GM18858 (cell line): ENCODE measurements around the gene C1QL1.
A peak's percentile ranks its signal among the peaks of the same experiment; 100 is the strongest.

Source experiments
- ATAC-seq: cut with Tn5 transposase; IDR thresholded peaks from one replicate; pipeline ENCODE4 v1.9.1; 2021; ENCODE audit not compliant: unreplicated experiment

The C1QL1 gene

DNA sequence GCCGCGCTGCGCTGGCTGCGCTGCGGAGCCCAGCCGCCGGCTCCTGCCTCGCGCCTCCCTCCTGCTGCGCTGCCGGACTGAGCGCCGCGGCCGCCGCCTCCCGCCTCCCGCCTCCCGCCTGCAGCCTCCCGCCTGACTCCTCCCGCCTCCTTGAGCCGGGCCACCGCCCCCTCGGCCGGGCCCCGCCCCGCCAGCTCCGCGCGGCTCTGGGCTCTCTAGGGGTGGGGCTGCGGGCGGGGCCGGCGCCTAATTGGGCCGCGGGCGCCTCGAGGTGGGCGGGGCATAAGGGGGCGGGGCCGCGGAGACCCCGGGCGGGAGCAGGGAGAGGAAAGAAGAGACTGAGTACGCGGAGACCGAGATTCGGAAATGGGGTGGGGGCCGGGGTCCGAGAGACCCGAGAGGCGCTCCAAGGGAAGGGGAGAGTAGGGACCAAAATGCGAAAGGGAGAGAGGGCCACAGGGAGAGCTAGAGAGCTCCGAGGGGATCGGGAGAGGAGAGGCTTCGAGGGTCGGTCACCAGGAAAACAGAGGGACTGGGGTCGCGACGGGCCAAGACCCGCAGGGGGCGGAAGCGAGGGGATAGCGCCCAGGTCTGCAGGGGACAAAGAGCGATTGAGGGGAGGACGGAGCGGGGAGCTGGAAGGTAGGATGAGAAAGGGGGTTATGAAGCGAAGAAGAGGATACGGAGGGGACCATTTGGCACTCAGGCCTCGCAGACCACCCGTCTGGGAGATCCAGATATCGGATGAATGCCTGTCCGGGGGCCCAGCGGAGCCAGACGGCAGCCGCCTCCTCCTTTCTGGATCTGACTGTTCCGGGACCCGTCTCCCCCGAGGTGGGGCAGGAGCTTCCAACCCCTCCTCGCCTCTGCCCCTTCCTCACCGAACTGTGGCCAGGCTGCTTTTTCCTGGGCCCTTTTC is at the start of gene C1QL1:
C1QL1 (minus strand) TSS at position 79 of the 919 bp plus-strand sequence. CDS start 255 bp downstream, outside the sequence.
- peak; percentile 42 for ATAC-seq

DNA sequence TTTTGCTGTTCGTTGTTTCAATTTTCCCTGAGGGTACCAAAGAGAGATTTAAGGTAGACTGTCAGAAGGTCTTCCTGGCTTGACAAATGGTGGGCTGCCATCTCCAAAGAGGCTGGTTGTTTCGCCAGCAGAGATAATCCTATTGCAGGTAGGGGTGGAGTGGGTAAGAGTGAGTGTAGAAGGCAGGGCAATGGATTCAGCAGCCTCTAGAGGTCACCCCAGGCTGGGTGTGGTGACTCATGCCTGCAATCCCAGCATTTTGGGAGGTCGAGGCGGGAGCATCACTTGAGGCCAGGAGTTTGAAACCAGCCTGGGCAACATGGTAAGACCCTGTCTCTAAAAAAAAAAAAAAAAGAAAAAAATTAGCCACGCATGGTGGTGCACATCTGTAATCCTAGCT is 48.7 kb upstream of the C1QL1 start:
- ATAC-seq: no peak

DNA sequence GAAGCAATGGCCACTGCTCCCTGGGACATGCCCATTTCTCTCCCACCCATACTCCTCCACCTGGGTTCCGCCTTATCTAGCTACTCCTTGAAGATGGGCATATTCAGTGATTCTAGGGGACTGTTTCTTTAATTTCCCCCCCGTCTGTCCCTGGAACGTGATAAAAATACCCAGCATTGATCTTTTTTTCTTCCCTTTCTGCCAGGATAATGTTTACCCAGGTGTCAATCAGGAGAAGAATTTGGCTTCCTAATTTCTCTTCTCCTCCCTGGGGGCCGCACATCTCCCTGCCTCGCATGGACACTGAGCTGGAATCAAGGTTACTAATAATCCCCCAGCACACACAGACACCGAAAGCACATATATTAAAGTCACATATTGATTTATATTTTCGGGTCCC is 48.1 kb upstream of the C1QL1 start:
- no peak for ATAC-seq

DNA sequence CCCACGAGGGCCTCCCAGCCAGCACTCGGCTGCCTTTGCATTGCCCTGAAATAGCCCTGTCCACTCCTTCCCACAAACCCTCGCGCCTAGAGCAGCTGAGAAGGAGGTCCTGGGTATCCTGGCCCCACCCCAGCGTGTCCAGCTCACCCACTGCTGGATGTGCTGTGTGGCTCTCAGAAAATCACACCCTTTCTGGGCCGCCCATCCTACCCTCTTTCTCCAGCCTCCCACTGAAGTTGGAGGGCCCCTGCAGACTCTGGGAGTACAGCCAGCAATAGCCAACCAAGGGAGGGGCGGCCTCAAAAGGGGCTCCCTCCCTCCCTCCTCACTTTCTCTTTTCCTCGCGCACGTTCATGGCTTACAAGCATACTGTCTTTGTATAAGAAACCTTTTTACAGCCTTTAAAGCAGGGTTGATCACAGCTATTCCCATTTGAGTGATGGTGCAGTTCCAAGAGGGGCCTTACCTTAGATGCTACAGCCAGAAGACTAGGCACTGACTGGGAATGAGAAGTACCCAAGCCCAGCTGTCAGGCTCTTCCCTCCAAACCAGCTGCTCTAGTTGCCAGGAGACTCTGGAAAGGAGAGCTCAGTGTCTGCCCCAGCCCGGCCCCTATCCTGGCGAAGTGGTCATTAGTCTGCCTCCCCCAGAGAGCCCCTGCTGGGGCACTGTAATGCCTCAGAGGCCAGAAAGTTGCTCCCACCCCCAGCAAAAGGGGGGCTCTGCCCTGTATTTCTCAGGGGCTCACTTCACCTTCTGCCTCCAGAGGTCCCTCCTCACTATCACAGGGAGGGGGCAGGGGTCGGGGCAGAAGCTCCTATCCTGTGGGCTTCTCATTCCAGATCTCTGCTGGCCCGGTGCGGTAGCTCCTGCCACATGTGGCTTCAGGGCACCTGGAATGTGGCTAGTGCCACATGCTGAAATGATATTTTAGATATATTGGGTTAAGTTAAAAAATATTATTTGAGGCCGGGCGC is 45.2 kb upstream of the C1QL1 start:
- ATAC-seq: no peak

DNA sequence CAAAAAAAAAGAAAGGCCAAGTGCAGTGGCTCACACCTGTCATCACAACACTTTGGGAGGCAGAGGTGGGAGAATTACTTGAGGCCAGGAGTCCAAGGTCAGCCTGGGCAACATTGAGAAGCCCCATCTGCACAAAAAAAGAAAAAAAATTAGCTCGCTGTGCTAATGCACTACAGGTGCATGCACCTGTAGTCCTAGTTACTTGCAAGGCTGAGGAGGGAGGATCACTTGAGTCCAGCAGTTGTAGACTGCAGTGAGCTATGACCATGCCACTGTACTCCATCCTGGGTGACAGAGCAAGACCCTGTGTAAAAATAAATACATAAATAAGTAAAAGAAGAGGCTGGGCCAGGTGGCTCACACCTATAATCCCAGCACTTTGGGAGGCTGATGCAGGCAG is 43.7 kb upstream of the C1QL1 start:
- no peak for ATAC-seq

DNA sequence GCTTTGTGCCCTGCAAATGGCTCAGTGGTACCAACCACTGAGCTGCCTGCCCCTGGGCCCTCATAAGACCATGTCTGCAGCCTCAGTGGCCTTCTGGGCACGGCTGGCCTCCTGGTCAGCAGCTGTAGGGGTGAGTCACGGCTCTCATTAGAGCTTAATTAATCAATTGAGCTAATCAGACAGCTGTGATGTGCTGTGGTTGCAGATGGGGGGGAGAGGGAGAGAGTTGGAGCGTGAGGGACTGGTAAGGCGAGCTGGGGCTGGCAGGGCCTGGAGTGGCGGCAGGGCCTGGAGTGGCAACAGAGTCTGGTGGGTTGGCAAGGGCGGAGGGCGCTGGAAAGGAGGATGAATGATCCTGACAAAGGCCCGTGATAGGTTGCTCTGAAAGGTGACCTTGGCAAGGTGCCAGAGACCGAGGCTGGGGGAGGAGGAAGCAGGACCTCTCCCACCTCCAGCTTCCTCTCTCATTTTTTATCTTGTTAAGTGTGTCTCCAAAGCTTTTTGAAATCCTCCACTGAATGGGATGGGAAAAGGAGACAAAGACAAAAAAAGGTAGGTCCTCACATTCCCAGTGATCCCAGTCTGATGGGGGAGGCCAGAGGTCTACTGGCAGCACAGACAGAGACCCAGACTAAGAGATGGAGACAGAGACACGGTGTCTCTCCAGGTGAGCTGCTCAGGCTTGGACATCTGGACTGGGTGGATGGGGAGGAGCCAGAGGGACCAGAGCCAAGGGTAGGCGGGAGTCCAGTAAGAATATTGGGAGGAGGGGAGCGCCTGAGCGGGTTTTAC is 41.8 kb upstream of the C1QL1 start:
- ATAC-seq: no peak

DNA sequence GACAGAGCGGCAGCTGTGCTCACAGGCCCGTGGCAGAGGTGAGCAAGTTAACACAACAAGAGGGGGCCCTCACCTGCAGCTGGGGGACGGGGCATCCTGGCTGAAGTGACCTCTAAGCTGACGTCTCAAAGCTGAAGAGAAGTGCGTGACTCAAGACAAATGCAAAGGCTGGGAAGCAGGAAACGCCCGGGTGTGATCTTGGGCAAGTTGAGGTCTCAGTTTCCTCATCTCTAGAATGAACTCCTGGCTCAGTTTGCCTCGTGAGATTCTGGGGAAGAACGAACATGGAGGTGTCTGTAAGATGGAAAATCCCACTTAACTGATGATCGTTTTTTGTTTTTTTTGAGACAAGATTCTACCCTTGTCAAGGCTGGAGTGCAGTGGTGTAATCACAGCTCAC is 40.1 kb upstream of the C1QL1 start:
- no peak for ATAC-seq

DNA sequence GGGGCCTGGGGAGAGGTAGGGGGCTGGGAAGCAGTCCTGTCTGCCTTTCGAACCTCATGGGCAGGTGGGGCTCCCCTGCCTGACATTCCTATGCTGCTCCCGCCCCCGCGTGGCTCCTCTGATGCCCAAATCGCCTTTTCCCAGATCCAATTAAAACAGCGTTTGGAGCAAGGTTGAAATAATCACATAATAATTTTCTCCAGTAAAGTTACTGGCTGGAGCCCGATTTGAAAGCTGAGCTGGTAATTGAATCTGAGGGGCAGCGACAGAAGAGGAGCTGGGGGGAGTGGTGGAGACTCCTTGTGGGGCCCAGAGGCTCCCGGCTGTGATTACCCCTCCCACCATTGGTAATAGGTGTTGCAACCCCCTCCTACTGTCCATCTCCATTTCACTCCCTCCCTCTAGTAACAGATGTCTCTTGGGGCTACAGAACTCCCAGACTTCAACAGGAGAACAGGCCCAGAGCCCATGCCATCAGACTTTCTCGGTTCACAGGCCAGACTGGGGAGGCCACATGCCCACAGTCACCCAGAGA is 38.9 kb upstream of the C1QL1 start:
- no peak for ATAC-seq

DNA sequence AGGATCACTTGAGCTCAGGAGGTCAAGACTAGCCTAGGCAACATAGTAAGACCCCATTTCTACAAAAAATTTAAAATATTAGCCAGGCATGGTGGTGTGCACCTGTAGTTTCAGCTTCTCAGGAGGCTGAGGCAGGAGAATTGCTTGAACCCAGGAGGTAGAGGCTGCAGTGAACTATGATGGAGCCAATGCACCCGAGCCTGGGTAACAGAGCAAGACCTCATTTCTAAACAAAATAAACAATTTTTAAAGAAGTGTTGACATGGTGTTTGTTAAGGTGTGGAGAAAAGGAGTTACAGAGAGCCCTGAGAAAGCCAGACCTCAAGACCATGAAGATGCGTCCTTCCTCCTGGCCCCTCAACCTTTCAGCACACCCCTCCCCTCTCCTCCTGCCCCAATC is 37.6 kb upstream of the C1QL1 start:
- no peak for ATAC-seq

DNA sequence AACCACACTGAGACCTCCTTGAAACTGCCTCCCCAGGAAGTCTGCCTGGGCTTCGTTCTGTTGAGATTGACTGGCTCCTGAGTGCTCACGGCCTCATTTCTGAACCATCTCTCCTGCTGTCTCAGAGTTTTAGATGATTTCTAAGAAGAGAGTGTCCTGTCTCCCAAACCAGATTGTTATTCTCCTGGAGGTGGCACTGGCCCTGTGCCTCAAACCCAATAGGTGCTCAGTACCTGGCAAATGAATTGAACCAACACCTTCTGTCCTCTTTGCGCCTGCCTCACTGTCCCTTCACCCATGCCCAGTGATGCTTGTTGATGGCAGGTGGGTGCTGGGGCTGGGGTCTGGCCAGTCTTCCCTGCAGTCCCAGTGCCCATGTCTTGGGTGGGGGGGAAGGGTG is 36.3 kb upstream of the C1QL1 start:
- ATAC-seq: no peak

DNA sequence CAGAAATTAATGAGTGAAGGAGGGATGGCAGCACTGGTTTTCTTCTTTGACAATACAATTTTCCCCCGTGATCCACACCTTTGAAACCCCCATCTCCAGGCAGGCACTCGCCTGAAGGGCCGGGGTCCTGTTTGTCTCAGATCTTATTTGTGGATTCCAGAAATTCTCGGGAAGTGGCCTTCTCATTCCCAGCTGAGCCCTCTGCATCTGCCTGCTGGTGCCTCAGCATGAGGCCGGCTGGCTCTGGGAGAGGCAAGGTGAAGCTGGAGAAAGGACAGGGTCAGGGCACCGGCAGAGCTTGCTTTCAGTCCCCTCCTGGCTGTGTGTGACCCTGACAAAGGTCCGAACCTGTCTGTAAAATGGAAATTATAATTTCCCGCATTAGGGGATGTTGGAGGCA is 35.8 kb upstream of the C1QL1 start:
- ATAC-seq: no peak

DNA sequence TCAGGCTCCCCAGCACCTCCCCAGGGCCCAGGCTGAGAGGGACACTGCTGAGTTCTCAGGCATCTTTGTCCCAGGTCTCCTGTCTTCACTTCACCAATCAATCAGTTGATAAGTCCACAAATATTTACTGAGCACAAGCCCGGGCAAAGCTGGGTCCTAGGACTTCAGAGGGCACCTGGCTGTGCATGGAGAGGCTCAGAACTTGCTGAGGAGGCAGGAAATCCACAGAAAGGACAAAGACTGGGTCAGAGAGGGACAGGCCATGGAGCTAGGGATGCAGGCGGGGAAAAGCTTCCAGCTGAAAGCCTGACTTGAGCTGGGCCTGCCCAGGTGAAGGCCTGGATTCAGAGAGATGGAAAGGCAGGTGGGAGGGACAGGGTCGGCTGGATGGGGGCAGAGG is 33.2 kb upstream of the C1QL1 start:
- no peak for ATAC-seq

DNA sequence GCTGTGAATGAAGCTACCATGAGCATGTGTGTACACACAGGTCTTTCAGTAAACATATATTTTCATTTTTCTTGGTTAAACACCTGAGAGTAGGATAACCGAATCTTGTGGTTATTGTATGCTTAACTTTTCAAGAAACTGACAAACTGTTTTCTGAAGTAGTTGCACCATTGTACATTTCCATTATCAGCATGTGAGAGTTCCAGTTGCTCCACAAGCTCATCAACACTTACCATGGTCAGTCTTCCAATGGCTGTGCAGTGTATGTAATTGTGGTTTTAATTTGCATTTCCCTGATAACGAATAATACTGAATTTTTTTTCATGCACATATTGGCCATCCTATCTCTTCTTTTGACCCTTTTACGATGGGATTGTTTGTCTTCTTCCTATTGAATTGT is 31.3 kb upstream of the C1QL1 start:
- no peak for ATAC-seq

DNA sequence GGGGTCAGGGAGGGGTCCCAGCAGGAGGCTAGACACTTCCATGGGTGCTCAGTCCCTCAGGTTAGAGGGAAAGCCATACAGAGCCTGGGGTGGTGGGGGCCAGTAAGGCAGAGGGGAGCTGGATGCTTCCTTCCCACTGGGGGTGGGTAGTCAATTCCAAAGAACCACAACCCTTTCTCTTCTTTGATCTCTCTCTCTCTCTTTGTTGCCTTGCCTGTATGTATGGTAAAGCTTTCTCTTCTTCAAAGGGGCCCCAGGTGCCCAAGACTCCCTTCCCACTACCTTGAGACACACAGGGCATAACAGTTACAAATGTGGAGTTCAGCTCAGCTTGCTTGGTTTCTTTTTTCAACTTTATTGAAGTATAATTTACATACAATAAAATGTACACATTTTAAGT is 30.5 kb upstream of the C1QL1 start:
- no peak for ATAC-seq

DNA sequence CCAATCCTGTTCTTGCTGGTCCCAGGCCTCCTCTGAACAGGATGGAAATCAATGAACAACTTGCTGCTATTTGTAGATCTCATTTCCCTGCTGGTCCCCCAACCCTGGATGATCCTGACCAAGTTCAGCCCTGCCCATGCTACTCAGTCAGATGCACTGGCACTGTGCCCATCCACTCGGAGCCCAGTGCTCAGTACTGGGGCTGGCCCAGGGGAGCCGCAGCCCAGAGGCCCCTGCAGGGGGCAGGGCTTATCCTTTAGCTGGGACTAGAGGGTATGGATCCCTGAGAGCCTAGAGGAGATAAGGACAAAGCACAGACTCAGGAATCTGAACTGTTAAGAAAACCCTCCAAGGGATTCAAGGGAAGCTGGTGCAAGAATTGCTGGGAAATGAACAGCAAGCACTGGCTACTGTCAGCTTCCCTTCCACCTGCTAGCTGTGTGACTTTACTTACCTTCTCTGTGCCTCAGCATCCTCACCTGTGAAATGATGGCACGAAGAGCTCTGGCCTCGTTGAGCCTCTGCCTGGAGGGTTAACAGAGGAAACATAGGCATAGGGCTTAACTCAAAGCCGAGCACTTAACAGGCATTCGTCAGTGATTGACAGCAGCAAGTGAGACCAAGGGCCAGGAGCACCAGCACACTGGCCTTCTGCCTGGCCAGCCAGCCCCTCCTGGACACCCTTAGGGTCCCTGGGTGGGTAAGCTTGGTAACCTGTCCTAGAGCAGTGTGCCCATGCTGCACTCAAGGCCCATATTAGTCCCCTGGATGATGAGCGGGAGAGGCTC is 29.8 kb upstream of the C1QL1 start:
- no peak for ATAC-seq

DNA sequence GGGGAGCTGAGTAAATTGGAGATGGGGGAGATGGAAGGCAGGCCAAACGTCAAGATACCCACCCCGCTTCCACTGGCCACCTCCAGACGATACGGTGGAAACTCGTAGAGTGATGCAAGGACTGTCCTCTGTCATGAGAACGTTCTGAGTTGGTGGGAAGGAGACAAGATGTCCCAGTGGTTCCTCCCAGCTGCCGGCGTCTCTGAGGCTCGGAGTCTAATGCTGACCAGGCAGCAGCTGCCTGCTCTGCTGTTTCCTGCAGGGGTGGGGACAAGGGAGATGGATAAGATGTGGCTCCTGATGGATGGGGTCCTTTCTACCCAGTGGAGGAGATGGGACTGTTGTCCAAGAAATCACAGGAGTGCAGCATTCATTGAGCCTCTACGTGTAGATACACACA is 28.2 kb upstream of the C1QL1 start:
- ATAC-seq: no peak

DNA sequence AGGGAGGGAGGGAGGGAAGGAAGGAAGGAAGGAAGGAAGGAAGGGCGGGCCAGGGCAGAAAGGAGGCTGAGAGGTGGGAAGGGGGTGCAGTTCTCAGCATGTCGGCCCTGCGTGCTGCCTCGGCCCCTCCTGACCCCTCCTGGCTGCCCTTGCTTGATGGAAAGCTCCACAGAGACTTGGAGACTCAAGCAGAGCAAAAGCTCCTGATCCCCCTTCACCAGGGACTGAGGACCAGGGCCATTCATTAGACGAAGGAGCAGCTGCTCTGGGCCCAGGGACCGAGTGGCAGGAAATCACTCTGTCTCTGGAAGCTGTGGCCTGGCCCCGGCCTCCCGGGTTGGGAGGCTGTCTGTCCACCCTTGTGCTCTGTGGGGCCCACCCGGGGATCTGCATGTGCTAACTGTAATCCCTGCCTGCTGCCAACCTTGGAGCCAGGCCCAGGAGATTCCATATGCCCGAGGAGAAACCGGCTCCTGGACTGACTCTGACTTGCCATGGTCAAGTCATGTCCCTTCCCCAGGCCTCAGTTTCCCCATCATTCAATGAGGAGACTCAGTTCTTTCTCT is 27.4 kb upstream of the C1QL1 start:
- no peak for ATAC-seq

DNA sequence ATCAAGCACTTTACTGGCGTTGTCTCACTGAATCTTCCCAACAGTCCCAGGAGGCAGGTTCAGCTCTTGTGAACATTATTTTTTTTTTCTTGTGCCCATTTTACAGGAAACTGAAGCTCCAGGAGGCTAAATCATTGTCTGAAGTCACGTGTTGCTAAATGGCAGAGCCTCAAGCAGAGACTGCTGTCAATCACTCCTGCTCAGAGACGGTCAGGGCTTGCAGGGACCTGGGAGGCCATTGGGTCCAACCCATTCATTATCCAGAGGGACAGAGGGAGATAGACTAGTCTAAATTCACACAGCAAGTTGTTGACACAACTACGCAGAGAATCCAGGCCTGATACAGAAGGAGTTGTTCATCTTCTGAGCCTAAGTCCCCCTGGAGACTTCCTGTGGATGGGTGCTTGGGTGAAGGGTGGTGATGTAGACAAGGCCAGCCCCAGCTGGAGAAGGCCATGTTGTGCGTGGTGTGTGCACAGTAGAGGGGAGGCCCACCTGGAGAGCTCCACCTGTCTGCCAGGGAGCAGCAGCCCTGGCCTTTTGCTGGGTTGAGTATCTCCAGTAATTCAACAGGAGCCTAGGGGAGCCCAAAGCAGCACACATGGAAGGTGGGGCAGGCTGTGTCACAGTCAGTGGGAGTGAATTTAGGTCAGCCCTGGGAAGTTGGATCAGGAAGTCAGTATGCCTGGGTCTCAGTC is 24.3 kb upstream of the C1QL1 start:
- ATAC-seq: no peak

DNA sequence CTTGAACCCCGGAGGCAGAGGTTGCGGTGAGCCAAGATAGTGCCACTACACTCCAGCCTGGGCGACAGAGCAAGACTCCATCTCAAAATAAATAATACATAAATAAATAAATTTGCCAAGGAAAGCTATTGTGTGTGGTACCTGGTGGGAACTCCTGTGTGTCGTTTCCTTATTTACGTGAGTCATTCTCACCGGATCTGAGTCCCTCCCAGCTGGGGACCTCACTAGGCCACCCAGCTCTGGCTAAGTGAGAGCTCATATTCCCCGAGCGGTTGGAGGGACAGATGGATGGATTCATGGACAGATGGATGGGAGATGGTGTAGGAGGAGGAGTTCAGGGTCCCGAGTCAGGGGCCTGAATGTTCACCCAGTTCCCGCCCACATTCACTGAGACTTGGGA is 22.9 kb upstream of the C1QL1 start:
- ATAC-seq: no peak
